GM12878 (cell line): ENCODE results near the gene SRC. TPM values are rescaled to one million over a fixed set of nuclear protein-coding genes. Genes with fewer than 3 reads are reported as not detected.
A peak's percentile ranks its signal among the peaks of the same experiment; 100 is the strongest.

ENCODE experiments used
- ATAC-seq: fragments of 200-7000 bp; cut with Tn5 transposase; 3 replicates; pipeline ENCODE4 v1.9.1; 2020; ENCODE audit warnings: mild to moderate bottlenecking, moderate library complexity
- BruUV-seq: library from RNA; stranded (reverse); fragments of 400-500 nt; replicated peaks from 2 replicates; lab custom pipeline; 2021; lab: Mats Ljungman, UMichigan
- CTCF ChIA-PET: fragments of 300-600 bp; sonication (Branson Sonifier 250); formaldehyde crosslinking; extraction: SDS; loops from one replicate; lab custom pipeline; 2021; ENCODE audit warnings: inconsistent platforms; lab: Yijun Ruan, JAX
- POLR2A ChIA-PET: fragments of 350-600 bp; formaldehyde crosslinking; extraction: SDS; loops from one replicate; lab custom pipeline; 2021; ENCODE audit warnings: inconsistent platforms; lab: Charles Lee
- RAD21 ChIA-PET: fragments of 300-600 bp; sonication (Branson Sonifier 250); formaldehyde crosslinking; loops from one replicate; lab custom pipeline; 2023; ENCODE audit warnings: antibody characterized with exemption; ENCODE audit not compliant: unreplicated experiment; lab: Charles Lee
- SMC1A ChIA-PET: fragments of 300-600 bp; sonication (Branson Sonifier 250); formaldehyde crosslinking; loops from one replicate; lab custom pipeline; 2023; ENCODE audit not compliant: unreplicated experiment, uncharacterized antibody; lab: Charles Lee
- DNase-seq: peaks from one replicate; pipeline ENCODE4 v3.0.0-alpha.2; 2011; ENCODE audit warnings: low read depth, low spot score
- FAIRE-seq: peaks from 3 replicates; lab custom pipeline; 2011; peaks lifted over from hg19 to GRCh38; lab: Jason Lieb, UNC
- H2AFZ ChIP-seq: 2 replicates; pipeline ENCODE4 v1.6.0; 2011; ENCODE audit warnings: low read depth, low read length, control low read depth; ENCODE audit not compliant: control insufficient read depth
- H3K27ac ChIP-seq: 2 replicates; pipeline ENCODE4 v1.5.1; 2011; ENCODE audit warnings: control low read depth; ENCODE audit not compliant: control insufficient read depth, insufficient read depth
- H3K27me3 ChIP-seq, 2 experiments: replicated peaks in 1 of 2; 2 replicates each; pipeline versions ENCODE4 v1.6.0 to v1.6.1; 2011; ENCODE audit warnings: low read length in 1 of 2; ENCODE audit not compliant: control insufficient read depth in 2 of 2, insufficient read depth in 2 of 2
- H3K36me3 ChIP-seq, 2 experiments: 2 replicates each; pipeline ENCODE4 v1.5.1; 2011; ENCODE audit warnings: low read length in 1 of 2; ENCODE audit not compliant: control insufficient read depth in 2 of 2, insufficient read depth in 2 of 2
- H3K4me1 ChIP-seq: 2 replicates; pipeline ENCODE4 v1.6.1; 2011; ENCODE audit warnings: mild to moderate bottlenecking, low read length, moderate library complexity, mixed read lengths; ENCODE audit not compliant: control insufficient read depth, insufficient read depth
- H3K4me2 ChIP-seq: 2 replicates; pipeline ENCODE4 v1.6.0; 2011; ENCODE audit warnings: control low read depth; ENCODE audit not compliant: control insufficient read depth, insufficient read depth
- H3K4me3 ChIP-seq: fragments of 200-600 bp; sonication (generic); 2 replicates; pipeline ENCODE4 v1.5.1; 2016
- H3K79me2 ChIP-seq: 2 replicates; pipeline ENCODE4 v1.6.0; 2011; ENCODE audit warnings: low read length; ENCODE audit not compliant: control insufficient read depth, insufficient read depth
- H3K9ac ChIP-seq: 2 replicates; pipeline ENCODE4 v1.8.0; 2011; ENCODE audit warnings: low read length, control low read depth, mixed read lengths; ENCODE audit not compliant: control insufficient read depth, insufficient read depth
- H3K9me3 ChIP-seq: replicated peaks from 3 replicates; pipeline ENCODE4 v1.5.1; 2011; ENCODE audit warnings: mild to moderate bottlenecking, low read length; ENCODE audit not compliant: control insufficient read depth, insufficient read depth
- H4K20me1 ChIP-seq: 2 replicates; pipeline ENCODE4 v1.6.0; 2011; ENCODE audit not compliant: control insufficient read depth, insufficient read depth
- ATF2 ChIP-seq: IDR thresholded peaks from 2 replicates; pipeline ENCODE4 v1.6.1; 2012; ENCODE audit warnings: low read length, inconsistent platforms
- CHD1 ChIP-seq: IDR thresholded peaks from 2 replicates; pipeline ENCODE4 v1.6.1; 2012; ENCODE audit warnings: low read depth, low read length, improper control_type of control experiment
- FOS ChIP-seq: IDR thresholded peaks from 3 replicates; pipeline ENCODE4 v1.6.1; 2011; ENCODE audit warnings: borderline replicate concordance; ENCODE audit not compliant: insufficient read length; ENCODE audit errors: extremely low read depth
- MTA3 ChIP-seq: IDR thresholded peaks from 2 replicates; pipeline ENCODE4 v1.6.1; 2012; ENCODE audit warnings: low read length, inconsistent platforms, borderline replicate concordance
- MYB ChIP-seq: fragments of 150-350 bp; IDR thresholded peaks from 2 replicates; pipeline ENCODE4 v1.6.1; 2014; ENCODE audit warnings: mild to moderate bottlenecking, low read depth, low read length, borderline replicate concordance
- NFYB ChIP-seq: IDR thresholded peaks from 2 replicates; pipeline ENCODE4 v1.6.1; 2011; ENCODE audit warnings: low read depth, mild to moderate bottlenecking, low read length, improper control_type of control experiment, moderate library complexity; ENCODE audit not compliant: insufficient read depth
- PML ChIP-seq: IDR thresholded peaks from 2 replicates; pipeline ENCODE4 v1.6.1; 2012; ENCODE audit warnings: low read length, inconsistent platforms
- POLR2A ChIP-seq: IDR thresholded peaks from 2 replicates; pipeline ENCODE4 v1.6.1; 2011; ENCODE audit warnings: low read depth, mild to moderate bottlenecking, low read length
- RUNX3 ChIP-seq: IDR thresholded peaks from 2 replicates; pipeline ENCODE4 v1.6.1; 2012; ENCODE audit warnings: low read length, inconsistent platforms
- SMARCA5 ChIP-seq: fragments of 450-650 bp; IDR thresholded peaks from 2 replicates; pipeline ENCODE4 v1.6.1; 2017; ENCODE audit warnings: mild to moderate bottlenecking
- USF1 ChIP-seq: IDR thresholded peaks from 2 replicates; pipeline ENCODE4 v1.6.1; 2011; ENCODE audit warnings: borderline replicate concordance, low read depth, mild to moderate bottlenecking, moderate library complexity, mixed read lengths, low read length; ENCODE audit not compliant: insufficient read depth; ENCODE audit errors: extremely low read length
- WGBS: methylation state at CpG from one replicate; pipeline ENCODE4 v1.1.6; 2016; ENCODE audit warnings: low lambda C conversion rate; ENCODE audit not compliant: insufficient replicate concordance, insufficient coverage; ENCODE audit errors: missing lambda C conversion rate; 5-methylcytosine and 5-hydroxymethylcytosine counted together
- in situ Hi-C: fragments of 300-500 bp; cut with MboI; formaldehyde crosslinking; loops from 9 replicates; pipeline ENCODE4 v1.14.3; 2018; ENCODE audit warnings: mixed read lengths
- intact Hi-C: fragments of 100-400 bp; cut with micrococcal nuclease; formaldehyde crosslinking; loops from one replicate; pipeline ENCODE4 v1.14.2; 2022; ENCODE audit not compliant: unreplicated experiment
- polyA plus RNA-seq, 11 experiments: library from polyadenylated mRNA; depleted of rRNA in 4 of 11; unstranded in 6 of 11; stranded (reverse) in 5 of 11; fragments of >200 nt; fragmentation: Nextera tagmentation in 4 of 11; fragmentation: Illumina TruSeq in 1 of 11; extraction: Ambion mirVana in 4 of 11; extraction: Trizol in 1 of 11; gene quantifications; 1 replicate in 1 of 11; 2 replicates in 10 of 11; pipeline versions ENCODE4 v1.2.1 to v1.2.3, GENCODE V29; 2011 to 2016; ENCODE audit warnings: inconsistent platforms in 2 of 11, missing spikeins in 2 of 11, low read depth in 1 of 11
- total RNA-seq, 4 experiments: library from RNA; depleted of rRNA in 3 of 4; stranded (reverse); fragments of >200 nt in 3 of 4; fragmentation: Illumina TruSeq in 1 of 4; extraction: Trizol in 1 of 4; gene quantifications; 2 replicates each; pipeline versions ENCODE4 v1.2.1 to v1.2.3, GENCODE V29; 2013 to 2021

Gene SRC
- total and polyA plus RNA-seq, 10 of the 15 experiments (the other 5 are each of a cell fraction or from before 2014, with no cell fraction given), result 0.60 to 71.3 (median 27.2) TPM

DNA sequence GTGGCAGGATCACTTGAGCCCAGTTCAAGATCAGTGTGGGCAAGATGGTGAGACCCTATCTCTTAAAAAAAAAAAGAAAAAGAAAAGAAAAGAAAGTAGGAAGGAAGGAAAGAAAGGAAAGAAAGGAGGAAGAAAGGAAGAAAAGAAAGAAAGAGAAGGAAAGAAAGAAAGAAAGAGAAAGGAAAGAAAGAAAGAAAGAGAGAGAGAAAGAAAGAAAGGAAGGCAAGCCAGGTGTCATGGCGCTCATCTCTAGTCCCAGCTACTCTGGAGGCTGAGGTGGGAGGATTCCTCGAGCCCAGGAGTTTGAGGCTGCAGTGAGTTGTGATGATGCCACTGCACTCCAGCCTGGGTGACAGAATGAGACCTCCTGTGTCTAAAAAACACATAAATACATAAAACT lies 11.5 kb upstream of the SRC start:
- DNase-seq (no peak), FAIRE-seq (no peak), ATAC-seq (no peak)
- H4K20me1 ChIP-seq, result no peaks in the 10 kb centered on the region
- RAD21 ChIA-PET, result interaction anchor here (1.1 to 3.9 kb wide), 5 partner anchors 12 to 45 kb away, joined by 3 to 38 read pairs (median 14); partner anchors contain the start of genes MANBAL and SRC
- SMC1A ChIA-PET, result interaction anchor here (0.6 to 2.7 kb wide), 9 partner anchors 10 to 64 kb away, joined by 3 to 11 read pairs (median 4); partner anchors contain the start of gene MANBAL
- POLR2A ChIA-PET, result interaction anchor here (1.4 to 3.3 kb wide), 8 partner anchors 10 to 57 kb away, joined by 3 to 31 read pairs (median 4); no protein-coding TSS in a partner anchor
- H3K4me2 ChIP-seq, result no peak overlapping the region
- 97% methylated on average over 2 of the region's 2 CpGs for WGBS
- H3K9ac ChIP-seq, result no peak overlapping the region
- CTCF ChIA-PET, result interaction anchor here (0.6 to 3.4 kb wide), 5 partner anchors 10 to 1653 kb away, joined by 3 to 13 read pairs (median 3); partner anchors contain the start of gene SRC
- no peak for TF ChIP-seq USF1
- TF ChIP-seq CHD1, result no peak
- TF ChIP-seq ATF2, result no peak
- TF ChIP-seq SMARCA5, result no peak
- no peak for TF ChIP-seq FOS
- TF ChIP-seq POLR2A, result no peak
- no peak for TF ChIP-seq RUNX3
- no peak for TF ChIP-seq PML
- no peak for TF ChIP-seq MYB
- TF ChIP-seq MTA3, result no peak
- TF ChIP-seq NFYB, result no peak
- H3K27me3 ChIP-seq, result no peaks in the 10 kb centered on the region
- in situ Hi-C loops, result no loop called here
- H3K79me2 ChIP-seq, result no peaks in the 10 kb centered on the region
- no peaks in the 10 kb centered on the region for H3K9me3 ChIP-seq
- H3K4me3 ChIP-seq, result no peak overlapping the region
- H3K4me1 ChIP-seq, result peaks cover 38% of the 10 kb centered on the region
- no peak overlapping the region for H2AFZ ChIP-seq
- no peaks in the 10 kb centered on the region for H3K36me3 ChIP-seq
- intact Hi-C loops, result no loop called here
- no TSS peak for BruUV-seq
- peak overlapping the region; percentile 13; the same call in 1 of the 2 replicates for H3K27ac ChIP-seq
